Stimulated activated CD4-positive, alpha-beta T cell treated with anti-CD3 and anti-CD28 coated beads, Interleukin-15, amount 100 ng/mL, for 1 hour (primary cell): ENCODE data around the gene PILRA.
"Not testable (repeated sequence)": the region's sequence is repeated elsewhere in the genome, so short reads cannot be mapped to it uniquely, and the experiment has no call there.

Source experiments
- DNase-seq, 2 donors: peaks; one replicate each; pipeline ENCODE4 v3.0.0-alpha.2; 2020; ENCODE audit warnings: low read depth in 1 of 2, low spot score in 1 of 2

Gene PILRA

DNA sequence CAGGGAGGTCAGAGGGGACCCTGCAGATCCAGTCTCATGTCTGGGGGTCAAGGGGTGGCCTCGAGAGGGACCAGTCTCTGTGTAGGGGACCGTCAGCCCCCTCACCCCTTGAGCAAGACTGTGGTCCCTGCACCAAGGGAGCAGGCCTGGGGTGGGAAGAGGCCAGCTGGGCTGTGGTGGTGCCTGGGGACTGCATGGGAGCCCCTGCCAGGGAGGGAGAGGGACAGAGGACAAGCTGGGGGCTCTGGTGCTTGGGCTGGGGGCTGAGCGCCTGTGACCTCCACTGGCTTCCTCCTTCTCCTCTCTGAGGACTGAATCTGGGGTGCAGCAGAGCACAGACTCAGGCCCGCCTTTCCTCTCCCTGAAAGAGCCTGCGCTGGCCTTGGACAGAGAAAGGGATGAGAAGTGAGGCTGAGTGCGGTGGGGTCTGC, 16.1 kb upstream of the PILRA start:
- DNase-seq = no peak

DNA sequence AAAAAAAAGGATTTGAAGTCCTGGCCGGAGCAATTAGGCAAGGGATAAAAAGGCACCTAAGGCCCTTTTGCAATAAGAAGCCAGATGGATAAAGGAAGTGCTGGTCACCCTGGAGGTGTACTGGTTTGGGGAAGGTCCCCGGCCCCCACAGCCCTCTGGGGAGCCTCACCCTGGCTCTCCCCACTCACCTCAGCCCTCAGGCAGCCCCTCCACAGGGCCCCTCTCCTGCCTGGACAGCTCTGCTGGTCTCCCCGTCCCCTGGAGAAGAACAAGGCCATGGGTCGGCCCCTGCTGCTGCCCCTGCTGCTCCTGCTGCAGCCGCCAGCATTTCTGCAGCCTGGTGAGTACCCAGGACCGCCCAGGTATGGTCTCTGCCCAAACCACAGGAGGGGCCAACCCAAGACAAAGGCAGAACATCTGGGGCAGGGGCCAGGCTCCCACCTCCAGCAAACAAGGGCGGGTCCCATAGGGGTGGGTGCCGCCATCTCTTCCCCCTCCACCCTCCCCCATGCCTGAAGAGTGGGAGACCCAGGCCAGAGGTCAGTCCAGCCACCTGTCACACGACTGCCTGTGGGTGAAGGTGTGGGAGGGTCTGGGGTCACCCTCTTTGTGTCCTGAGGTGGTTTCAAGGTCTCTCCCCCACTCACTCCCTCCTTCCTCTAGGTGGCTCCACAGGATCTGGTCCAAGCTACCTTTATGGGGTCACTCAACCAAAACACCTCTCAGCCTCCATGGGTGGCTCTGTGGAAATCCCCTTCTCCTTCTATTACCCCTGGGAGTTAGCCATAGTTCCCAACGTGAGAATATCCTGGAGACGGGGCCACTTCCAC, 15.0 kb upstream of the PILRA start, which contains the start of gene PILRB:
Gene PILRB, plus strand, starts transcription at position 91 of the 830 bp plus-strand sequence. Its CDS starts 186 bp downstream, at position 277.
- DNase-seq = no peak

- DNase-seq = no peak
Measured at GRCh38 chr7:100358857-100359212, 14.5 kb upstream of the PILRA start.

DNA sequence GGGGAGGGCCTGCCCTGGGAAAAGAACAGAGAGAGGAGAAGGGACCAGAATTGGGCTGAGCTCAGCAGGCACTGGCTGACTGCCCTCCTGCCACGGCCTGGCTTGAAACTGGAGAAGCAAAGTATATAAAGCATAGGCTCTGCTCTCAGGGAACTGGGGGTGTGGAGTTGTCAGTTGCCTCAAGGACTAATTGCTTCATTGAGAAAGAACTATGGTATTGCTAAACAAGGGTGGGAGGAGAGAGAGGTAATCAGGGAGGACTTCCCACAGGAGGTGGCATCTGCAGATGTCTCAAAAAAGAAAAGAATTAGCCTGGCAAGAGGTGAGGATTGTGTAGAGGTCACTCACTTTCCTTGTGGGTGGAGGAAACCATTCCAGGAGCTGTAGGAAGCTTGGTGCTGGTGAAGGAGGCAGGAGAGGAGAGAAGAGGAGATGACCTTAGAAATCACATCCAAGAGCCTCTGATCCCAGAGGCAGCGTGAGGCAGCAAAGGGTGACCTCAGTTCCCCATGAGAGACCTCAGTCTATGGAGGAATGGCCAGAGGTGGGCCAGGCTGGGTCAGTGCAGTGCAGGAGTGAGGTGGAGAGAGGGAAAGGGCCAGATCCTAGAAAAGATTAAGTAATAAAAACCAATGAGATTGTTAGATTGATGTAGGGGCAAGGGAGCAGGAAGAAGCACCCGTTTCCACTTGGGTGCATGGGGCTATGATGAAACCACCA, 13.0 kb upstream of the PILRA start:
- DNase-seq = no peak

GRCh38 chr7:100363098-100363497, 10.2 kb upstream of the PILRA start:
- DNase-seq = no peak

- not testable (repeated sequence) for DNase-seq
Measured at GRCh38 chr7:100363797-100364196, 9.5 kb upstream of the PILRA start.

DNA sequence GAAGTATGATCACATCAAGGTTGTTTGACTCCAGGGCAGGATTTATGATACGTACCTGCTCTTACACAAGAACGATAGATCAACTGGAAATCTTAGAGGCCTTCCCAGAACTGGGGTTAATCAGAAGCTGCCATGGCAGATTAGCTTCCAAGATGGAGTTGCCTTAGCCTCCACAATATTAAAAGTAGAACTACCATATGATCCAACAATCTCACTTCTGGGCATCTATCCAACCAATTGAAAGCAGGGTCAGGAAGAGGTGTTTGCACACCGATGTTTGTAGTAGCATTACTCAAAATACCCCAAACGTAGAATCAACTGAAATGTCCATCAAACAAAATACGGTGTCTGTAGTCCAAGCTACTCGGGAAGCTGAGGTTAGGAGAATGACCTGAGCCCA, 8.8 kb upstream of the PILRA start:
- no peak for DNase-seq

GRCh38 chr7:100365998-100366367, 7.3 kb upstream of the PILRA start:
- not testable (repeated sequence) for DNase-seq

- no peak for DNase-seq
Measured at GRCh38 chr7:100366411-100367250, 6.7 kb upstream of the PILRA start.

GRCh38 chr7:100367251-100367620, 6.1 kb upstream of the PILRA start:
- DNase-seq = no peak

GRCh38 chr7:100367676-100368613, 5.3 kb upstream of the PILRA start:
- no peak for DNase-seq

- DNase-seq = no peak
Measured at GRCh38 chr7:100369105-100369504, 4.2 kb upstream of the PILRA start.

- DNase-seq = no peak
Measured at GRCh38 chr7:100370303-100370702, 3.0 kb upstream of the PILRA start.

DNA sequence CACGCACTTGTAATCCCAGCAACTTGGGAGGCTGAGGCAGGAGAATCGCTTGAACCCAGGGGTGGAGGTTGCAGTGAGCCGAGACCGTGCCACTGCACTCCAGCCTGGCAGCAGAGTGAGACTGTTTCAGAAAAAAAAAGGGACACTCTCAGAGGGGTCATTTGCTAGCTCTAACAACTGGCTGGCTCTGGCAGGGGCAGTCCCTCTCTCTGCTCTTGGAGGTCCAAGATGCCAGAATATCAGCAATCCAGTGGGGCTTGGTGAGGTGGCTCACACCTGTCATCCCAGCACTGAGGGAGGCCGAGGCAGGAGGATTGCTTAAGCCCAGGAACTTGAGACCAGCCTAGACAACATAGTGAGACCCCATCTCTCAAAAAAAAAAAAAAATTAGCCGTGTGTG, 2.5 kb upstream of the PILRA start:
- no peak for DNase-seq

DNA sequence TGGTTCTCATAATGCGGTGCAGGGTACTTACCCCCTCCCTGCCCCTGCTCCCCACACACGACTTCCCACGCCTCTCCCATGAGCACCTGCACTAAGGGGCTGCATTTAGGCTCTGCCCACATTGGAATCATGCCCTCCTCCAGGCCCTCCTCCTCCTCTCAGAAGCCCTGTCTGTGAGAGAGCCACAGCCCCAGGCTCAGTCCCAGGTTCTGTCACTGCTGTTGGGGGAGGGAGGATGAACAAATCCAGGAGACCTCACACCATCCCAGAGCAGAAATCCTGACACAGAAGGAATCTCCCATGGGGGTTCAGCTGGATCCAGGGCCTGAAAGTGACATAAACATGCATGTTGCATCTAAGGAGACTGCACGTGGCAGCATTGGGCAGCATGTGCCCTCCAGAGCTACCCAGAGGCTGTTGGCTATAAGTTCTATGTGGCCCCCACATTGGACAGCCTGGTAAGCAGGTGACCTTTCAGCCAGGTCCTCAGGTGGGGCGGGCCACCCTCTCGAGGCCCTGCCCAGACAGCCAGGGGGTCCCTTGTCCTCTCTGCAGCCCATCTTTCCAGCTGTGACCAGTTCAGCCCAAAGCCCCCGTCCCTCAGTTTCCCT, 1.6 kb upstream of the PILRA start:
- DNase-seq = no peak

DNA sequence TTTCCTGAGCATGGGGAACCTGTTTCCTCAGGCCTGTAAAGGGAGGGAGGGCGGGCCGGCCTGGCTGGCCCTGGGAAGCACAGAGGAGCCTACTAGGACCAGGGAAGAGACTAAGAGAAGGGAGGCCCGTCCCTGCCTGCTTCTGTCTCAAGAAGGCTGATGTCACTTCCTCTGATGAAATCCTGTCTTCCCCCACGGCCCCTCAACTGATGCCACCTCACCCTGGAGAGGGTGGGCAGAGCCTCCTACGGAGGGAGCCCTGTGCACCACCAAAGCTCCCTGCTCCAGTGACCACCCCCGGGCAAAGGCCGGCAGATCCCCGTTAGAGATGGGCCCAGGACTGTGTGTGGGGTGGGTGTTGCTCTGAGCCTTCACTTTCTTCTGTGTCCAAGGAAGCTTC, 1.0 kb upstream of the PILRA start:
- no peak for DNase-seq

DNA sequence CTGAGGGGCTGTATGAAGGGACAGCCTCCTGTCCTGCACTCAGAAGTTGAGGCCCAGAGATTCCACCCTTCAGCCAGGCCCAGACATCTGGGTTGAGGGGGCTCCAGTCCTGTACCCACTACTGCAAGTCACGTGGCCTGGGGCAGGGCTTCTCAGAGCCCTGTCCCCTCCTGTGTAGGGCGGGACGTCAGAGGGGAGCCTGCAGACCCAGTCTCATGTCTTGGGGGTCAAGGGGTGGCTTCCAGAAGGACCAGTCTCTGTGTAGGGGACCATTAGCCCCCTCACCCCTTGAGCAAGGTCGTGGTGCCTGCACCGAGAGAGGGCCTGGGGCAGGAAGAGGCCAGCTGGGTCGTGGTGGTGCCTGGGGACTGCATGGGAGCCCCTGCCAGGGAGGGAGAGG, 593 bp upstream of the PILRA start:
- no peak for DNase-seq

DNA sequence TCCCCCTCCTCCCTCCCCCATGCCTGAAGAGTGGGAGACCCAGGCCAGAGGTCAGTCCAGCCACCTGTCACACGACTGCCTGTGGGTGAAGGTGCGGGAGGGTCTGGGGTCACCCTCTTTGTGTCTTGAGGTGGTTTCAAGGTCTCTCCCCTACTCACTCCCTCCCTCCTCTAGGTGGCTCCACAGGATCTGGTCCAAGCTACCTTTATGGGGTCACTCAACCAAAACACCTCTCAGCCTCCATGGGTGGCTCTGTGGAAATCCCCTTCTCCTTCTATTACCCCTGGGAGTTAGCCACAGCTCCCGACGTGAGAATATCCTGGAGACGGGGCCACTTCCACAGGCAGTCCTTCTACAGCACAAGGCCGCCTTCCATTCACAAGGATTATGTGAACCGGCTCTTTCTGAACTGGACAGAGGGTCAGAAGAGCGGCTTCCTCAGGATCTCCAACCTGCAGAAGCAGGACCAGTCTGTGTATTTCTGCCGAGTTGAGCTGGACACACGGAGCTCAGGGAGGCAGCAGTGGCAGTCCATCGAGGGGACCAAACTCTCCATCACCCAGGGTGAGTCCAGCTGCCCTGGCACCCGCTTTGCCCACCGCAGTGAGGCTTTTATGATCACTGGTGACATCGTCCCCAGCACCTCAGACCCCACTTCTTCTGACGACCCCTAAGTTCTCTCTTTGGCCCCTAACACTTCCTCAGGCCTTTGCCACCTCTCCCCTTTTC, 747 bp downstream of the PILRA start:
- not testable (repeated sequence) for DNase-seq

DNA sequence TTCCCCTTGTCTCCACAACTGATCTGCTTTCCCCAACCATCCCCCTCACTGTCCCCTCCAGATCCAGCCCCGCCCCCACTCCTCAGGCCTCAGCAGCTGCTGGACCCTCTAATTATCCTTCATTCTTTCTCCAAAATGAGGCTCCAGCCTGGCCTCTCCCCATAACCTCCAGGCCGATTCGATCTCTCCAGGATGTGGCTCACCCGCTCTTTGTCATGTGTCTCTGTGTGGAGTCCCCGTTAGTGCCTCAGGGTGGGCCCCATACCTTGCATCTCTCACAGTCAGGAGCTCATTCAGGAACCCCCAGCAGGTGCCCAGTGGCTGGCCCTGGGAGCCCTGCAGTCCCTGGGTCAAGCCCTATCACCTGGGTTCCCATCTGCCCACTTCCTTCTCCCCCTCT, 1.3 kb downstream of the PILRA start:
- DNase-seq = no peak

DNA sequence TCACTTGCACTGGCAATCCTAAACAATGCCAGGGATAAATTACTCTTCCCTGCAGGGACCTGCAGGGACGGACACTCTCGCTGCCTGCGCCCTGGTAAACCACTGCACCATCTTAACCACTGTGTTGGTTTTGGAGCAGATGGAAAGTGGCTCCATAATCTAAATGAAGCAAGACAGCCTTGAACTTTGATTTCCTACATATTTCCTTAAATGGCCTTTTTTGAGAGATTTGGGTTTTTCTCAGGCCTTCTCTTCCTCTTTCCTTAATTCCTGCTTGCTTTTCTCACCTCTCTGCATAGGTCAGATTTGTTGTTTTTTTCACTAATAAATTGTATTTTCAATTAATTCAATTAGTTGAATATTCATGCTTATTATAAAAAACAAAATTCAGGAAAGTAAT, 2.8 kb downstream of the PILRA start:
- DNase-seq = no peak
